GM23338 (cell line): ENCODE data around the gene ZBTB40. TPM values are rescaled to one million over a fixed set of nuclear protein-coding genes. Genes with fewer than 3 reads are reported as not detected.

Experiments
- ATAC-seq: fragments of 200-7000 bp; cut with Tn5 transposase; 3 replicates; pipeline ENCODE4 v1.9.1; 2020
- DNase-seq: peaks from one replicate; pipeline ENCODE4 v3.0.0-alpha.2; 2015; ENCODE audit warnings: low spot score
- H2AFZ ChIP-seq: fragments of 200-600 bp; sonication (generic); 2 replicates; pipeline ENCODE4 v1.8.0; 2016; ENCODE audit warnings: antibody characterized with exemption, mild to moderate bottlenecking, moderate library complexity
- H3F3A ChIP-seq: fragments of 200-600 bp; sonication (generic); replicated peaks from 2 replicates; pipeline ENCODE4 v1.8.0; 2017; ENCODE audit warnings: antibody characterized with exemption, mixed run types, low read depth
- H3K27ac ChIP-seq: fragments of 200-600 bp; sonication (generic); 2 replicates; pipeline ENCODE4 v1.6.1; 2016; ENCODE audit warnings: low read depth
- H3K27me3 ChIP-seq: fragments of 200-600 bp; sonication (generic); 2 replicates; pipeline ENCODE4 v1.8.0; 2016; ENCODE audit warnings: mild to moderate bottlenecking, mixed run types, moderate library complexity; ENCODE audit not compliant: insufficient read depth
- H3K36me3 ChIP-seq: fragments of 200-600 bp; sonication (generic); 2 replicates; pipeline ENCODE4 v1.8.0; 2016; ENCODE audit warnings: mild to moderate bottlenecking; ENCODE audit not compliant: insufficient read depth
- H3K4me1 ChIP-seq: fragments of 200-600 bp; sonication (generic); 2 replicates; pipeline ENCODE4 v1.8.0; 2016; ENCODE audit warnings: mild to moderate bottlenecking, moderate library complexity; ENCODE audit not compliant: insufficient read depth
- H3K4me2 ChIP-seq: fragments of 200-600 bp; sonication (generic); 2 replicates; pipeline ENCODE4 v1.7.1; 2017; ENCODE audit warnings: mixed run types
- H3K4me3 ChIP-seq: fragments of 200-600 bp; sonication (generic); 2 replicates; pipeline ENCODE4 v1.6.1; 2016; ENCODE audit warnings: mixed run types
- H3K79me2 ChIP-seq: fragments of 200-600 bp; sonication (generic); replicated peaks from 2 replicates; pipeline ENCODE4 v1.8.0; 2017; ENCODE audit warnings: mild to moderate bottlenecking; ENCODE audit not compliant: insufficient read depth
- H3K9me2 ChIP-seq: fragments of 200-600 bp; sonication (generic); 2 replicates; pipeline ENCODE4 v1.8.0; 2017; ENCODE audit not compliant: insufficient read depth
- H4K20me1 ChIP-seq: fragments of 200-600 bp; sonication (generic); replicated peaks from 2 replicates; pipeline ENCODE4 v1.8.0; 2017; ENCODE audit warnings: mild to moderate bottlenecking; ENCODE audit not compliant: insufficient read depth
- H3K27ac Mint-ChIP-seq: 2 replicates; pipeline ENCODE4 v1.8.0; 2020; ENCODE audit warnings: inconsistent platforms, mild to moderate bottlenecking, moderate library complexity, mixed read lengths
- H3K27me3 Mint-ChIP-seq: 3 replicates; pipeline ENCODE4 v1.8.0; 2022; ENCODE audit warnings: low read depth, mild to moderate bottlenecking, moderate library complexity, mixed read lengths, inconsistent platforms; ENCODE audit not compliant: insufficient read depth, poor library complexity
- H3K36me3 Mint-ChIP-seq: 3 replicates; pipeline ENCODE4 v1.8.0; 2021; ENCODE audit warnings: low read depth, mild to moderate bottlenecking, inconsistent platforms, moderate library complexity, mixed read lengths
- H3K4me1 Mint-ChIP-seq: 3 replicates; pipeline ENCODE4 v1.8.0; 2020; ENCODE audit warnings: mild to moderate bottlenecking, inconsistent platforms, mixed read lengths
- H3K4me3 Mint-ChIP-seq: 3 replicates; pipeline ENCODE4 v1.8.0; 2021; ENCODE audit warnings: moderate library complexity, mild to moderate bottlenecking, inconsistent platforms, mixed read lengths
- H3K9me3 Mint-ChIP-seq: 3 replicates; pipeline ENCODE4 v1.8.0; 2020; ENCODE audit warnings: moderate library complexity, mild to moderate bottlenecking, inconsistent platforms, mixed read lengths
- CREB1 ChIP-seq: fragments of 250-450 bp; sonication (Bioruptor Pico); IDR thresholded peaks from 2 replicates; pipeline ENCODE4 v1.5.0; 2020; ENCODE audit warnings: low read depth, mild to moderate bottlenecking, moderate library complexity
- CTCF ChIP-seq, 2 experiments: fragments of 200-600 bp in 1 of 2; sonication (generic) in 1 of 2; conservative IDR thresholded peaks; 2 replicates each; pipeline versions ENCODE4 v1.5.1 to v1.6.1; 2016 to 2017; ENCODE audit warnings: antibody characterized with exemption in 2 of 2, low read depth in 2 of 2, mild to moderate bottlenecking in 2 of 2, moderate library complexity in 1 of 2
- ETS1 ChIP-seq: IDR thresholded peaks from 2 replicates; pipeline ENCODE4 v1.6.1; 2016; ENCODE audit warnings: antibody characterized with exemption
- EZH2 ChIP-seq: fragments of 200-600 bp; sonication (generic); IDR thresholded peaks from one replicate; pipeline ENCODE4 v1.8.0; 2017; ENCODE audit warnings: antibody characterized with exemption, mild to moderate bottlenecking, low read depth; ENCODE audit not compliant: unreplicated experiment
- EZH2phosphoT487 ChIP-seq: fragments of 200-600 bp; sonication (generic); IDR thresholded peaks from one replicate; pipeline ENCODE4 v1.8.1; 2018; ENCODE audit warnings: antibody characterized with exemption; ENCODE audit not compliant: unreplicated experiment
- JUNB ChIP-seq: IDR thresholded peaks from one replicate; pipeline ENCODE4 v1.6.1; 2016; ENCODE audit warnings: antibody characterized with exemption; ENCODE audit not compliant: unreplicated experiment
- NANOG ChIP-seq: IDR thresholded peaks from 2 replicates; pipeline ENCODE4 v1.6.1; 2016; ENCODE audit warnings: antibody characterized with exemption, borderline replicate concordance
- POLR2AphosphoS5 ChIP-seq: IDR thresholded peaks from 2 replicates; pipeline ENCODE4 v1.6.1; 2016; ENCODE audit warnings: antibody characterized with exemption, low read depth
- REST ChIP-seq: IDR thresholded peaks from one replicate; pipeline ENCODE4 v1.6.1; 2018; ENCODE audit warnings: antibody characterized with exemption; ENCODE audit not compliant: unreplicated experiment
- STAT1 ChIP-seq: IDR thresholded peaks from one replicate; pipeline ENCODE4 v1.6.1; 2016; ENCODE audit warnings: antibody characterized with exemption; ENCODE audit not compliant: unreplicated experiment
- ZNF114 ChIP-seq: fragments of 250-450 bp; sonication (Bioruptor Pico); IDR thresholded peaks from 2 replicates; pipeline ENCODE4 v1.5.0; 2020; ENCODE audit warnings: mild to moderate bottlenecking, moderate library complexity
- ZNF331 ChIP-seq: fragments of 250-450 bp; sonication (Bioruptor Pico); IDR thresholded peaks from 2 replicates; pipeline ENCODE4 v1.5.0; 2020; ENCODE audit warnings: low read depth, mild to moderate bottlenecking, moderate library complexity
- ZNF462 ChIP-seq: fragments of 250-450 bp; sonication (Bioruptor Pico); IDR thresholded peaks from 2 replicates; pipeline ENCODE4 v1.5.0; 2020; ENCODE audit warnings: mild to moderate bottlenecking, moderate library complexity
- polyA plus RNA-seq: library from polyadenylated mRNA; unstranded; fragments of >200 nt; fragmentation: Nextera tagmentation; extraction: Ambion mirVana; gene quantifications from 2 replicates; pipeline ENCODE4 v1.2.1, GENCODE V29; 2016
- total RNA-seq: library from RNA; depleted of rRNA; stranded (reverse); fragments of >200 nt; shearing (Covaris generic); gene quantifications from 2 replicates; pipeline ENCODE4 v1.2.3, GENCODE V29; 2014

Gene ZBTB40
- total and polyA plus RNA-seq, 2 experiments from 2014 or later, result 3.1 to 22.7 TPM

GRCh38 chr1:22569269-22569668 is 117.6 kb downstream of the ZBTB40 start:
- Histone ChIP-seq H3K4me3 (no peak overlapping the region), H3K9me2 (no peaks in the 10 kb centered on the region), H3F3A (no peaks in the 10 kb centered on the region), H3K36me3 (no peaks in the 10 kb centered on the region), H4K20me1 (no peaks in the 10 kb centered on the region; the same call in 1 of the 2 replicates), H3K4me2 (no peak overlapping the region), H3K27me3 (peaks cover 8% of the 10 kb centered on the region; the same call in 1 of the 2 replicates), H3K27ac (no peak overlapping the region), H2AFZ (no peak overlapping the region), H3K4me1 (no peaks in the 10 kb centered on the region; the same call in 1 of the 2 replicates), H3K79me2 (no peaks in the 10 kb centered on the region)
- H3K27me3 Mint-ChIP-seq, result peaks cover 13% of the 10 kb centered on the region
- TF ChIP-seq ZNF331 (CRISPR knock-in tag) (no peak), EZH2 (no peak), ETS1 (no peak), CTCF (conservative IDR thresholded peaks at IDR 0.05; ENCODE audit: low read depth in 2 of 2) (no peak), STAT1 (no peak), ZNF462 (CRISPR knock-in tag) (no peak), NANOG (no peak), CREB1 (no peak), REST (no peak), EZH2phosphoT487 (no peak), POLR2AphosphoS5 (no peak), ZNF114 (CRISPR knock-in tag) (no peak), JUNB (no peak)
- H3K4me3 Mint-ChIP-seq, result no peak overlapping the region
- no peak overlapping the region for H3K27ac Mint-ChIP-seq
- no peaks in the 10 kb centered on the region for H3K36me3 Mint-ChIP-seq
- H3K4me1 Mint-ChIP-seq, result peaks cover 15% of the 10 kb centered on the region
- H3K9me3 Mint-ChIP-seq, result no peaks in the 10 kb centered on the region
- DNase-seq, result no peak
- no peak for ATAC-seq
